Stomach (tissue), 19 donors: ENCODE measurements around the gene SPOUT1. TPM values are rescaled to one million over a fixed set of nuclear protein-coding genes. Genes with fewer than 3 reads are reported as not detected.
A peak's percentile ranks its signal among the peaks of the same experiment; 100 is the strongest.
"Not testable (repeated sequence)": the region's sequence is repeated elsewhere in the genome, so short reads cannot be mapped to it uniquely, and the experiment has no call there.

Experiments
- DNase-seq, 2 donors: peaks; one replicate each; pipeline versions ENCODE4 v3.0.0 to v3.0.0-alpha.2; 2013 to 2019
- H3K27ac ChIP-seq, 5 donors: fragments of 200-600 bp in 4 of 5; sonication (generic) in 4 of 5; one replicate each; pipeline ENCODE4 v1.5.1; 2013 to 2019; ENCODE audit warnings: mild to moderate bottlenecking in 1 of 5, moderate library complexity in 1 of 5
- H3K27me3 ChIP-seq, 3 donors: fragments of 200-600 bp; sonication (generic); one replicate each; pipeline ENCODE4 v1.5.1; 2017 to 2019; ENCODE audit warnings: mixed run types in 1 of 3
- H3K36me3 ChIP-seq, 4 donors: fragments of 200-600 bp; sonication (generic); 1 replicate in 3 of 4; 2 replicates in 1 of 4; pipeline ENCODE4 v1.5.1; 2016 to 2019
- H3K4me1 ChIP-seq, 4 donors: fragments of 200-600 bp; sonication (generic); one replicate each; pipeline ENCODE4 v1.5.1; 2016 to 2019
- H3K4me3 ChIP-seq, 4 donors: fragments of 200-600 bp; sonication (generic) in 3 of 4; one replicate each; pipeline ENCODE4 v1.5.1; 2016 to 2019; ENCODE audit warnings: mild to moderate bottlenecking in 1 of 4
- H3K9me3 ChIP-seq, 4 donors: fragments of 200-600 bp; sonication (generic); one replicate each; pipeline ENCODE4 v1.5.1; 2016 to 2019
- CTCF ChIP-seq, 7 experiments: fragments of 450-650 bp in 4 of 7; fragments of 200-600 bp in 3 of 7; sonication (generic) in 3 of 7; IDR thresholded peaks; one replicate each; pipeline ENCODE4 v1.5.1; 2016 to 2019; ENCODE audit warnings: antibody characterized with exemption in 7 of 7, control low read depth in 2 of 7, mild to moderate bottlenecking in 1 of 7
- EP300 ChIP-seq: sonication (generic); formaldehyde crosslinking; IDR thresholded peaks from one replicate; pipeline ENCODE4 v1.6.1; 2017; ENCODE audit warnings: antibody characterized with exemption
- POLR2A ChIP-seq, 4 donors: fragments of 450-650 bp; IDR thresholded peaks; one replicate each; pipeline ENCODE4 v1.6.1; 2016; ENCODE audit warnings: antibody characterized with exemption in 4 of 4, control low read depth in 2 of 4, mild to moderate bottlenecking in 1 of 4, moderate library complexity in 1 of 4
- POLR2AphosphoS5 ChIP-seq, 3 donors: sonication (generic); formaldehyde crosslinking; IDR thresholded peaks; one replicate each; pipeline ENCODE4 v1.6.1; 2016; ENCODE audit warnings: antibody characterized with exemption in 3 of 3
- WGBS, 5 donors: extraction: QIAGEN DNeasy Blood & Tissue Kit in 3 of 5; methylation state at CpG; one replicate each; pipeline versions ENCODE4 v1.1.5 to v1.1.7; 2013 to 2018; 5-methylcytosine and 5-hydroxymethylcytosine counted together
- intact Hi-C: fragments of 100-400 bp; cut with DNase I; formaldehyde crosslinking; loops from one replicate; pipeline ENCODE4 v1.15.1; 2023; ENCODE audit warnings: low total_unique reads
- long read RNA-seq, 10 donors: transcript quantifications; one replicate each; lab custom pipeline, GENCODE V29; 2026
- polyA plus RNA-seq, 3 donors: library from polyadenylated mRNA; stranded (reverse); fragments of 200-250 nt; gene quantifications; one replicate each; pipeline ENCODE4 v1.2.3, GENCODE V29; 2013
- total RNA-seq, 5 donors: library from RNA; depleted of rRNA; stranded (reverse); fragments of >200 nt; gene quantifications; one replicate each; pipeline versions ENCODE4 v1.1.0 to v1.2.3, GENCODE V29; 2014 to 2016
- donor health status: healthy with polysubstance abuse.
- donor health status: Bipolar disorder and iron deficiency.
- donor health status: healthy.

SPOUT1 gene, protein sequence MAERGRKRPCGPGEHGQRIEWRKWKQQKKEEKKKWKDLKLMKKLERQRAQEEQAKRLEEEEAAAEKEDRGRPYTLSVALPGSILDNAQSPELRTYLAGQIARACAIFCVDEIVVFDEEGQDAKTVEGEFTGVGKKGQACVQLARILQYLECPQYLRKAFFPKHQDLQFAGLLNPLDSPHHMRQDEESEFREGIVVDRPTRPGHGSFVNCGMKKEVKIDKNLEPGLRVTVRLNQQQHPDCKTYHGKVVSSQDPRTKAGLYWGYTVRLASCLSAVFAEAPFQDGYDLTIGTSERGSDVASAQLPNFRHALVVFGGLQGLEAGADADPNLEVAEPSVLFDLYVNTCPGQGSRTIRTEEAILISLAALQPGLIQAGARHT
- 100 to 1,000 TPM in 1 of 5 donors, 10 to 100 TPM in 4; 11.1 to 104 (median 14.2) TPM for total RNA-seq
- 10 to 100 TPM; 13.4 to 31.3 (median 29.4) TPM for polyA plus RNA-seq
- long read RNA-seq, donor 1 = 0 reads
- long read RNA-seq, donor 2, full-length matches to known transcripts = 6 of 6 reads
- long read RNA-seq, donor 2, partial matches to known transcripts = 0 of 6 reads
- long read RNA-seq, donor 2, other reads (novel, unspliced or antisense) = 0 of 6 reads
- long read RNA-seq, donor 3, full-length matches to known transcripts = 2 of 2 reads
- long read RNA-seq, donor 3, partial matches to known transcripts = 0 of 2 reads
- long read RNA-seq, donor 3, other reads (novel, unspliced or antisense) = 0 of 2 reads
- long read RNA-seq, donor 4 = 0 reads
- long read RNA-seq, donor 5, full-length matches to known transcripts = 3 of 23 reads
- long read RNA-seq, donor 5, partial matches to known transcripts = 20 of 23 reads
- long read RNA-seq, donor 5, other reads (novel, unspliced or antisense) = 0 of 23 reads
- long read RNA-seq, donor 6, full-length matches to known transcripts = 10 of 10 reads
- long read RNA-seq, donor 6, partial matches to known transcripts = 0 of 10 reads
- long read RNA-seq, donor 6, other reads (novel, unspliced or antisense) = 0 of 10 reads
- long read RNA-seq, donor 7, full-length matches to known transcripts = 4 of 24 reads
- long read RNA-seq, donor 7, partial matches to known transcripts = 20 of 24 reads
- long read RNA-seq, donor 7, other reads (novel, unspliced or antisense) = 0 of 24 reads
- long read RNA-seq, donor 8, full-length matches to known transcripts = 2 of 2 reads
- long read RNA-seq, donor 8, partial matches to known transcripts = 0 of 2 reads
- long read RNA-seq, donor 8, other reads (novel, unspliced or antisense) = 0 of 2 reads
- long read RNA-seq, donor 9, full-length matches to known transcripts = 1 of 1 reads
- long read RNA-seq, donor 9, partial matches to known transcripts = 0 of 1 reads
- long read RNA-seq, donor 9, other reads (novel, unspliced or antisense) = 0 of 1 reads
- long read RNA-seq, donor 10, partial matches to known transcripts = 0 of 1 reads
- long read RNA-seq, donor 10, other reads (novel, unspliced or antisense) = 0 of 1 reads

GRCh38 chr9:128829477-128830251 lies at the start of gene SPOUT1:
SPOUT1 (minus strand) TSS chr9:128829794; CDS start chr9:128829780, 14 bp downstream.
- DNase-seq = peak; percentile 95 to 97
- Histone ChIP-seq H3K36me3 (peaks cover 18 to 49% (median 43%) of the 10 kb centered on the region in 4 donors), H3K4me1 (peaks cover 10 to 28% (median 22%) of the 10 kb centered on the region in 4 donors), H3K4me3 (peak within 1 kb of the TSS; percentile 87 to 97 (median 96)), H3K9me3 (no peaks in the 10 kb centered on the region), H3K27me3 (no peaks in the 10 kb centered on the region), H3K27ac (peak within 1 kb of the TSS; percentile 71 to 92 (median 80))
- intact Hi-C loops = no loop called here
- WGBS, 5 donors = 0 to 1% (median 1%) methylated on average over 20 to 56 of the region's 56 CpGs
- TF ChIP-seq POLR2AphosphoS5 (IDR thresholded peaks at IDR 0.05) = peak; percentile 49 to 91 (median 72)
- no peak for TF ChIP-seq EP300

GRCh38 chr9:128877852-128878251 lies 48.3 kb upstream of the SPOUT1 start:
- H3K4me3 ChIP-seq = no peak overlapping the region
- no peaks in the 10 kb centered on the region for H3K27me3 ChIP-seq
- peak overlapping the region in 1 of 5 donors; percentile 21 for H3K27ac ChIP-seq
- H3K36me3 ChIP-seq = no peaks in the 10 kb centered on the region
- no peaks in the 10 kb centered on the region for H3K9me3 ChIP-seq
- WGBS, 5 donors = 71 to 90% (median 81%) methylated on average over 5 of the region's 5 CpGs
- no peak for DNase-seq
- intact Hi-C loops = no loop called here
- H3K4me1 ChIP-seq = peaks cover 21 to 44% (median 35%) of the 10 kb centered on the region in 4 donors
- no peak for TF ChIP-seq POLR2A (IDR thresholded peaks at IDR 0.05)
- TF ChIP-seq EP300 = no peak
- TF ChIP-seq POLR2AphosphoS5 (IDR thresholded peaks at IDR 0.05) = no peak

GRCh38 chr9:128870941-128871265 lies 41.3 kb upstream of the SPOUT1 start:
- intact Hi-C loops, H3K4me3 ChIP-seq, DNase-seq, H3K27ac ChIP-seq, H3K27me3 ChIP-seq, H3K9me3 ChIP-seq: not testable (repeated sequence)
- H3K4me1 ChIP-seq = peaks cover 0 to 11% (median 6%) of the 10 kb centered on the region in 4 donors
- WGBS, 5 donors = 90 to 95% (median 92%) methylated on average over 7 of the region's 7 CpGs
- H3K36me3 ChIP-seq = peaks cover 0 to 14% (median 5%) of the 10 kb centered on the region in 4 donors

DNA sequence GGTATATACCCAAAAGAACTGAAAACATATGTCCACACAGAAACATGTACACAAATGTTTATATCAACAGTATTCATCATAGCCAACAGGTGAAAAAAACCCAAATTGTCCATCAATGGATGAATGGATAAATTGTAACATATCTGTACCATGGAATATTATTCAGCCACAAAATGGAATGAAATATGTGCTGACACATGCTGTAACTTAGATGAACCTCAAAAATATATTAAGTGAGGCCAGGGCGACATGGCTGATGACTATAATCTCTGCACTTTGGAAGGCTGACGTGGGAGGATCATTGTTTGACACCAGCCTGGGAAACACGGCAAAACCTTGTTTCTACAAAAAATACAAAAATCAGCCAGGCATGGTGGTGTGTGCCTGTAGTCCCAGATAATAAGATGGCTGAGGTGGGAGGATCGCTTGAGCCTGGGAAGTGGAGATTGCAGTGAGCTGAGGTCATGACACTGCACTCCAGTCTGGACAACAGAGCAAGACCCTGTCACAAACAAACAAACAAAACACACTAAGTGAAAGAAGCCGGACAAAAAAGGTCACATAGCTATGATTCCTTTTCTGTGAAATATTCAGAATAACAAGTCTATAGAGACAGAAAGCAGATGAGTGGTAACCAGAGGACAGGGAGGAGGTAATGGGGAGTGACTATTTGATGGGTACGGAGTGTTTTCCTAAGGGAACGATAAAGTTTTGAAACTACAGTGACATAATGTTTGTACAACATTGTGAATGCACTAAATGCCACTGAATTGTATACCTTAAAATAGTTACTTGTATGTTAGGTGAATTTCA lies 40.7 kb upstream of the SPOUT1 start:
- H3K27me3 ChIP-seq = no peaks in the 10 kb centered on the region
- peaks cover 0 to 5% (median under 1%) of the 10 kb centered on the region in 4 donors for H3K4me1 ChIP-seq
- no peak for TF ChIP-seq CTCF (IDR thresholded peaks at IDR 0.05)
- TF ChIP-seq EP300 = no peak
- no peak for TF ChIP-seq POLR2A (IDR thresholded peaks at IDR 0.05)
- TF ChIP-seq POLR2AphosphoS5 (IDR thresholded peaks at IDR 0.05) = no peak
- no peak for DNase-seq
- H3K36me3 ChIP-seq = peaks cover 0 to 14% (median 5%) of the 10 kb centered on the region in 4 donors
- intact Hi-C loops = no loop called here
- H3K27ac ChIP-seq = no peak overlapping the region
- no peak overlapping the region for H3K4me3 ChIP-seq
- 89 to 93% (median 91%) methylated on average over 7 of the region's 7 CpGs for WGBS, 5 donors
- H3K9me3 ChIP-seq = no peaks in the 10 kb centered on the region
